ENCODE measurements around the gene ZNF765. TPM values are rescaled to one million over a fixed set of nuclear protein-coding genes. Genes with fewer than 3 reads are reported as not detected.

ZNF765 gene
- total and polyA plus RNA-seq, 9 of the 15 experiments (the other 6 are each of a cell fraction or from before 2014, with no cell fraction given) = 5.4 to 17.5 (median 9.6) TPM

- WGBS (ENCODE audit: insufficient coverage, low coverage, missing lambda C conversion rate) = 52% methylated on average over 3 of the region's 3 CpGs
- Histone ChIP-seq H3K9me1 (ENCODE audit: control insufficient read depth, insufficient read depth, low read length) (no peaks in the 10 kb centered on the region), H3K4me1 (replicated peaks in 1 of 2; ENCODE audit: control insufficient read depth in 2 of 2, insufficient read depth in 2 of 2, low read length in 2 of 2) (no peaks in the 10 kb centered on the region), H3K9me3 (replicated peaks; ENCODE audit: control insufficient read depth, insufficient read depth, low read depth, low read length) (peaks cover 10% of the 10 kb centered on the region), H3K36me3 (ENCODE audit: control insufficient read depth, insufficient read depth, low read length) (peaks cover 5% of the 10 kb centered on the region; the same call in 1 of the 3 replicates), H3K27ac (ENCODE audit: extremely low read depth, low read depth, low read length) (no peak overlapping the region), H4K20me1 (replicated peaks; ENCODE audit: control insufficient read depth, insufficient read depth, low read length) (no peaks in the 10 kb centered on the region), H3K4me3 (no peak overlapping the region), H3K4me2 (ENCODE audit: insufficient read depth, low read length) (no peak overlapping the region), H3K79me2 (ENCODE audit: control insufficient read depth, insufficient read depth, low read length) (no peaks in the 10 kb centered on the region), H2AFZ (ENCODE audit: low read depth, low read length) (no peak overlapping the region), H3K9ac (ENCODE audit: insufficient read depth in 1 of 2, low read depth in 2 of 2, low read length in 2 of 2) (no peak overlapping the region), H3K27me3 (ENCODE audit: control insufficient read depth in 2 of 2, insufficient read depth in 2 of 2, low read length in 2 of 2) (no peaks in the 10 kb centered on the region)
- ATAC-seq (no peak), FAIRE-seq (no peak), DNase-seq (ENCODE audit: extremely low read depth in 1 of 4, low spot score in 3 of 4) (no peak)
- TF ChIP-seq RAD51 (IDR thresholded peaks at IDR 0.05; ENCODE audit: borderline replicate concordance, low read depth) (no peak), ZNF695 (CRISPR knock-in tag; IDR thresholded peaks at IDR 0.05) (no peak), ATF4 (CRISPR knock-in tag; IDR thresholded peaks at IDR 0.05) (no peak), TARDBP (IDR thresholded peaks at IDR 0.05) (no peak), FOXA3 (CRISPR knock-in tag; conservative IDR thresholded peaks at IDR 0.05 in 1 of 2, IDR thresholded peaks at IDR 0.05 in 1 of 2) (no peak), TBL1XR1 (IDR thresholded peaks at IDR 0.05; ENCODE audit: low read length in 2 of 2) (no peak), CSDE1 (IDR thresholded peaks at IDR 0.05) (no peak), BRD4 (IDR thresholded peaks at IDR 0.05) (no peak), TRIM28 (IDR thresholded peaks at IDR 0.05) (no peak)
- POLR2A ChIA-PET = no interaction called here
- intact Hi-C loops (cut with micrococcal nuclease) (no loop called here), in situ Hi-C loops (cut with MboI) (no loop called here)
- CTCF ChIA-PET (ENCODE audit: low intra/inter-chr PET ratio) = no interaction called here
- no TSS peak for BruUV-seq (replicated peaks)
These were observed 13.6 kb upstream of the ZNF765 start for GRCh38 chr19:53381376-53381775.
